CD4-positive, alpha-beta T cell (primary cell): Measurements from ENCODE around the gene RAD51. TPM values are rescaled to one million over a fixed set of nuclear protein-coding genes. Genes with fewer than 3 reads are reported as not detected.

Experiments used
- ATAC-seq: fragments of 200-7000 bp; cut with Tn5 transposase; one replicate; pipeline ENCODE4 v1.10.0; 2022; ENCODE audit warnings: mild to moderate bottlenecking; ENCODE audit not compliant: poor library complexity
- CTCF ChIA-PET: fragments of 350-600 bp; sonication (Branson Sonifier 250); formaldehyde crosslinking; loops from one replicate; lab custom pipeline; 2021; ENCODE audit warnings: antibody characterized with exemption, inconsistent platforms; lab: Charles Lee
- POLR2A ChIA-PET: fragments of 350-600 bp; sonication (Branson Sonifier 250); formaldehyde crosslinking; loops from one replicate; lab custom pipeline; 2021; ENCODE audit warnings: antibody characterized with exemption, inconsistent platforms; lab: Charles Lee
- DNase-seq, 14 experiments: peaks; one replicate each; pipeline ENCODE4 v3.0.0-alpha.2; 2013 to 2020; ENCODE audit warnings: mixed read lengths in 2 of 14
- H3K27ac ChIP-seq, 2 donors: one replicate each; pipeline versions ENCODE4 v1.5.1 to v1.7.0; 2013; ENCODE audit warnings: low read length in 2 of 2, low read depth in 1 of 2, mild to moderate bottlenecking in 1 of 2
- H3K27me3 ChIP-seq, 2 experiments: 1 replicate in 1 of 2; 2 replicates in 1 of 2; pipeline versions ENCODE4 v1.6.1 to v1.7.0; 2013; ENCODE audit warnings: low read length in 2 of 2, control low read depth in 1 of 2, mild to moderate bottlenecking in 1 of 2, moderate library complexity in 1 of 2; ENCODE audit not compliant: insufficient read depth in 2 of 2, control insufficient read depth in 1 of 2
- H3K36me3 ChIP-seq: one replicate; pipeline ENCODE4 v1.6.1; 2013; ENCODE audit warnings: low read length, control low read depth; ENCODE audit not compliant: insufficient read depth
- H3K4me1 ChIP-seq: one replicate; pipeline ENCODE4 v1.6.1; 2013; ENCODE audit warnings: low read length, control low read depth; ENCODE audit not compliant: insufficient read depth
- H3K4me3 ChIP-seq: one replicate; pipeline ENCODE4 v1.5.1; 2013; ENCODE audit warnings: mild to moderate bottlenecking, low read length, moderate library complexity
- H3K9me3 ChIP-seq, 2 experiments: 1 replicate in 1 of 2; 2 replicates in 1 of 2; pipeline versions ENCODE4 v1.6.1 to v1.7.0; 2013; ENCODE audit warnings: low read length in 2 of 2, mild to moderate bottlenecking in 2 of 2, control low read depth in 1 of 2, moderate library complexity in 1 of 2; ENCODE audit not compliant: control insufficient read depth in 1 of 2, insufficient read depth in 1 of 2
- H3K27ac Mint-ChIP-seq: one replicate; pipeline ENCODE4 v1.8.0; 2020; ENCODE audit warnings: mixed read lengths
- H3K27me3 Mint-ChIP-seq: one replicate; pipeline ENCODE4 v1.8.0; 2021; ENCODE audit warnings: mixed read lengths
- H3K36me3 Mint-ChIP-seq: one replicate; pipeline ENCODE4 v1.8.0; 2021; ENCODE audit warnings: low read depth, mixed read lengths
- H3K4me1 Mint-ChIP-seq: one replicate; pipeline ENCODE4 v1.8.0; 2021; ENCODE audit warnings: low read depth, mixed read lengths
- H3K4me3 Mint-ChIP-seq: one replicate; pipeline ENCODE4 v1.8.0; 2020; ENCODE audit warnings: mild to moderate bottlenecking, mixed read lengths
- H3K9me3 Mint-ChIP-seq: one replicate; pipeline ENCODE4 v1.8.0; 2020; ENCODE audit warnings: mixed read lengths
- CTCF ChIP-seq: fragments of 200-600 bp; IDR thresholded peaks from one replicate; pipeline ENCODE4 v1.8.0; 2022; ENCODE audit warnings: antibody characterized with exemption, mild to moderate bottlenecking
- intact Hi-C, 2 experiments: fragments of 100-400 bp; cut with DNase I in 1 of 2; cut with micrococcal nuclease in 1 of 2; formaldehyde crosslinking; loops; one replicate each; pipeline versions ENCODE4 v1.15.1 to v1.9.0; 2023 to 2025; cut with DNase I, micrococcal nuclease
- total RNA-seq, 174 experiments: library from RNA in 2 of 174; stranded (reverse) in 2 of 174; gene quantifications; one replicate each; pipeline ENCODE4 v1.2.3 and lab custom pipeline; 2021 to 2026

RAD51 gene
- total RNA-seq, 2 experiments from 2014 or later, result 0.64 to 1.5 TPM

- no peaks in the 10 kb centered on the region for H3K27me3 Mint-ChIP-seq
- Histone ChIP-seq H3K27ac (peak overlapping the region in 1 of 2 donors; percentile 94), H3K4me3 (peak overlapping the region; percentile 82), H3K36me3 (peaks cover 9% of the 10 kb centered on the region), H3K4me1 (peaks cover 23% of the 10 kb centered on the region), H3K27me3 (no peaks in the 10 kb centered on the region), H3K9me3 (no peaks in the 10 kb centered on the region)
- H3K4me3 Mint-ChIP-seq, result peak overlapping the region; percentile 97
- POLR2A ChIA-PET, result interaction anchor here (0.6 to 2.6 kb wide), 24 partner anchors 10 to 1880 kb away, joined by 3 to 25 read pairs (median 6); partner anchors contain the start of genes BAHD1, C15orf62, CCDC32 and DNAJC17
- H3K27ac Mint-ChIP-seq, result peak overlapping the region; percentile 98
- H3K4me1 Mint-ChIP-seq, result peaks cover 21% of the 10 kb centered on the region
- peaks cover 22% of the 10 kb centered on the region for H3K36me3 Mint-ChIP-seq
- ATAC-seq (no peak), DNase-seq (peak in 4 of 14 experiments; percentile 13 to 42 (median 35))
- CTCF ChIA-PET, result interaction anchor here (0.6 to 3.3 kb wide), 4 partner anchors 51 to 199 kb away, joined by 3 to 10 read pairs (median 3); partner anchors contain the start of gene VPS18
- no peaks in the 10 kb centered on the region for H3K9me3 Mint-ChIP-seq
- no peak for TF ChIP-seq CTCF
- intact Hi-C loops, result loop anchor here (1.0 to 10.0 kb wide), 5 partner anchors 60 to 719 kb away; partner anchors contain the start of genes RMDN3 (in 2 of the 2), CCDC32 (in 1 of the 2), DNAJC17 (in 1 of the 2) and KNL1 (in 1 of the 2)
These were observed 506 bp downstream of the RAD51 start for GRCh38 chr15:40695469-40695890.

GRCh38 chr15:40696228-40696627 is 1.3 kb downstream of the RAD51 start:
- H3K27me3 ChIP-seq, result no peaks in the 10 kb centered on the region
- no peaks in the 10 kb centered on the region for H3K9me3 ChIP-seq
- ChIA-PET CTCF (no interaction called here), POLR2A (interaction anchor here (2.3 kb wide), 1 partner anchor 11 kb away, joined by 21 read pairs; no protein-coding TSS in a partner anchor)
- Mint-ChIP-seq H3K27me3 (no peaks in the 10 kb centered on the region), H3K9me3 (no peaks in the 10 kb centered on the region), H3K4me1 (peaks cover 21% of the 10 kb centered on the region), H3K27ac (peak overlapping the region; percentile 28), H3K36me3 (peaks cover 22% of the 10 kb centered on the region), H3K4me3 (peak overlapping the region; percentile 77)
- peaks cover 9% of the 10 kb centered on the region for H3K36me3 ChIP-seq
- no peak for DNase-seq
- intact Hi-C loops, result loop anchor here in 1 of 2 experiments (10.0 kb wide), 2 partner anchors 131 to 719 kb away; partner anchors contain the start of genes CCDC32, RPUSD2 and RTF1
- H3K27ac ChIP-seq, result no peak overlapping the region
- no peak for ATAC-seq
- no peak overlapping the region for H3K4me3 ChIP-seq
- peaks cover 23% of the 10 kb centered on the region for H3K4me1 ChIP-seq
- no peak for TF ChIP-seq CTCF

- H3K36me3 Mint-ChIP-seq, result peaks cover 13% of the 10 kb centered on the region
- H3K4me1 Mint-ChIP-seq, result peaks cover 12% of the 10 kb centered on the region
- Histone ChIP-seq H3K27ac (no peak overlapping the region), H3K4me1 (peaks cover 23% of the 10 kb centered on the region), H3K9me3 (no peaks in the 10 kb centered on the region), H3K27me3 (no peaks in the 10 kb centered on the region), H3K36me3 (no peaks in the 10 kb centered on the region), H3K4me3 (no peak overlapping the region)
- H3K4me3 Mint-ChIP-seq, result no peak overlapping the region
- no peak for TF ChIP-seq CTCF
- DNase-seq (no peak), ATAC-seq (no peak)
- CTCF ChIA-PET, result interaction anchor here (0.7 kb wide), 1 partner anchor 410 kb away, joined by 3 read pairs; no protein-coding TSS in a partner anchor
- POLR2A ChIA-PET, result no interaction called here
- H3K27me3 Mint-ChIP-seq, result no peaks in the 10 kb centered on the region
- no peak overlapping the region for H3K27ac Mint-ChIP-seq
- intact Hi-C loops, result loop anchor here in 1 of 2 experiments (10.0 kb wide), 2 partner anchors 133 to 717 kb away; partner anchors contain the start of genes CCDC32, RPUSD2 and RTF1
- H3K9me3 Mint-ChIP-seq, result no peaks in the 10 kb centered on the region
These were observed 2.9 kb downstream of the RAD51 start for GRCh38 chr15:40697916-40698315.
